GM21423 (cell line): ENCODE data around the gene FAM181B.
"Not testable (repeated sequence)": the region's sequence is repeated elsewhere in the genome, so short reads cannot be mapped to it uniquely, and the experiment has no call there.

Experiments used
- ATAC-seq: cut with Tn5 transposase; IDR thresholded peaks from one replicate; pipeline ENCODE4 v1.9.1; 2021; ENCODE audit warnings: mild to moderate bottlenecking, moderate library complexity; ENCODE audit not compliant: unreplicated experiment

FAM181B gene

DNA sequence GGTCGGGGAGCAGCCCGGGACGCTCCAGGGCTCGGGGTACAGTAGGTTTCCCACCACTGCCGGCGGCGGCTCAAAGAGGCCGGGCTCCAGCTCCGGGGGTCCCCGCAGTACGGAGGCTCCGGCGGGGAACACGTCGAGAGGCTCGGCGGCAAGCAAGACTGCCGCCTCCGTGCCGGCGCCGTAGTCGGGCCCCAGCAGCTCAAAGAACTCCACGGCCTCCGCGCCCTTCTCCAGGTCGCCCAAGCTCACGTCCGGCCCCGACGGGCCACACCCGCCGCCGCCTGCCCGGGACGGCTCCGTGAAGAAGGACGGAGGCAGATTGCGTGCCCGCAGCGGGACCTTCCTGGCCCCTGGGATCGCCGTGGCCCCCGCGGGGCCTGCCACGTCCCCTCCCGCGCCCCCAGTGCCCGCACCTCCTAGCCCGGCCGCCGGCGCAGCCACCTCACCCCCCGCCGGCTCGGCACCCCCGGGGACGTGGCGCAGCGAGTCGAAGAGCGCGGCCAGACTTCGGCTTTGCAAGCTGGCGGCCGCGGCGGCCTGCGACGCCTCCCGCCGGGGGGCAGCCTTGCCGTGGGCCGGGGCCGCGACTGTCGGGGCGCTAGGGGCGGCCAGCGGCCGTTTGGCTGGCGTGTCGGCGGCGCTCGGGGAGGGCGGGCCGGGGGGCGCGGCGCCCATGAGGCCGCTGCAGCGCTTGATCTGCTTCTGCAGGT lies 775 bp downstream of the FAM181B start:
- ATAC-seq, result no peak

GRCh38 chr11:82732348-82732733 lies 1.3 kb downstream of the FAM181B start:
- ATAC-seq, result no peak

DNA sequence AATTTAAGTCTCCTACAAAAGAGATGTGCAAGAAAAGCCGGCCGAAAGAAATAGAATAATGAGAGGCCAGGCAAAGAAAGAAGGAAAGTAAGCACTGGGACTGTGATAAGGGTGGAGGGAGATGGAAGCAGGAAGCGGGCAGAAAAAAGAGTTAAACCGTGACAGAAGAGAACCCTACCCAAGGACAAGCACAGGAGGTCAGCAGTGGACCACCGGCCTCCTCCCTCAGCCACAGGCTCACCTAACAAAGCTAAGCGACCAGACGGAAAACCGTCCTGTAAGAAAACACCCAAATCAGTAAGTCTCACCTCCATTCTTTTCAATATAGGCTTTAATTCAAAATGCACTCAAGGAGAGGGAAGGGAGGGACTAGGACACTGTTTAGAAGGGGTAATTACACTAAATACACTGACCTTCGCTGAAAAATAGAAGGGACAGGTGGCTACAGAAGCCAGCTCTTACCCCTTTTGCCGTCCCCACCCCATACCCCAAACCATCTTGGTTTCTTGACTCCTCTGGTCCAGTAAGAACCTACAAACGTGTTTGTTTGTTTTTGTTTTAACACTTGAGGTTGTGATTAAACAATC lies 1.9 kb downstream of the FAM181B start:
- ATAC-seq, result no peak

DNA sequence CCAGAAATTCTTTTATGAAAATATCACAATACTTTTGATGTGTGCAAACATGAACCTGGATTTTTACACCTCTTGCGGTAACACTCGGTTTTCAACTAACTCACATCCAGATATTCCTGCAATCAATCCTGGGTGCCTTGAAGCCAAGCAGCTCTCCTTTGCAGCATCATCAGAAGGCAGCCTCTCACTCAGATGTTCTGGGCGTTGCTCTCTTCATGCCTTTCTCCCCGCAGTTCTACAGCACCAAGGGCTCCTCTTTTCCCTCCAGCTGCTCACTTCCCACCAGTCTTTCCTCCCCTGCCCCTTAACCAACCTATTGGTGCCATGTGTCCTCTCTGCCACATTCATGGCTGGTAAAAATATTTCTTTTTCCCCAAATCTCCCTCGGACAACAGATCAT lies 2.9 kb downstream of the FAM181B start:
- ATAC-seq, result no peak

- no peak for ATAC-seq
Measured at GRCh38 chr11:82730286-82730685, 3.4 kb downstream of the FAM181B start.

DNA sequence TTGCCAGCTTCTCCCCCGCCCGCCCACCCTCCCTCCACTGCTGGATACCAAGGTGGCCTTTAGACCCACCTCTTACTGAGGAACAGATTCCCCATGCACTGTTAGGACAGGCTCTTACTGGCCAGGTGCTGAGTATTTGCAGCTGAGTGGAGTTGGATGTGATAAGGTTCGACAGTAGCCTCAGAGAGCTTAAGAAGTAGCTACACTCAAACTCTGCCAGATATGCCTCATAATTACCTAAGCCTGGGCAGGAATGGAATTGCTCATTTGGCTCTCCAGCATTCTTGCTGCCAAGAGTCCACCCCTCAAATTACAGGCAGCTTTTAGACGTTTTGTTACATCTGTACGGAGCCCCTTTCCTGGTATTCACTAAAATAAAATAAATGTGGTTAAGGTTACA lies 9.6 kb downstream of the FAM181B start:
- ATAC-seq, result no peak

DNA sequence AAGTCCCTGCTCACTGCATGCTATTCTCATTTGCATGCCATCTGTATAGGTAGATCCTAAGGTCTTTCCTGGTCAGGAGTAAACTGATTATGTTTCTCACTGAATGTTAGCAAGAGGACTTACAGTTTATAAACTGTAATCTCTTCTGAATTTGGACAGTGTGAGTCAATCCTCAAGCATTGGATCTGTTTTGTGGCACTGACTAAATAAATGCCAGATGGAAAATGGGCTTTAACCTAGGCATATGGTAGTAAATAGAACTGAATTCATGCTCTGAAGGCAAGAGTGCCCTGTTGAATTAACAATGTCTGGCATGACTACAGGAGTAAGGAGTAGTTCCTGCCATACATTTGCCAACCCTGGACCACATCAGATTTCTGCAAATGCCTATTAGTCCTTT lies 11.4 kb downstream of the FAM181B start:
- ATAC-seq, result no peak

GRCh38 chr11:82720267-82721065 lies 13.2 kb downstream of the FAM181B start:
- ATAC-seq, result no peak

GRCh38 chr11:82719361-82720105 lies 14.1 kb downstream of the FAM181B start:
- ATAC-seq, result no peak

GRCh38 chr11:82718821-82719220 lies 14.8 kb downstream of the FAM181B start:
- no peak for ATAC-seq

DNA sequence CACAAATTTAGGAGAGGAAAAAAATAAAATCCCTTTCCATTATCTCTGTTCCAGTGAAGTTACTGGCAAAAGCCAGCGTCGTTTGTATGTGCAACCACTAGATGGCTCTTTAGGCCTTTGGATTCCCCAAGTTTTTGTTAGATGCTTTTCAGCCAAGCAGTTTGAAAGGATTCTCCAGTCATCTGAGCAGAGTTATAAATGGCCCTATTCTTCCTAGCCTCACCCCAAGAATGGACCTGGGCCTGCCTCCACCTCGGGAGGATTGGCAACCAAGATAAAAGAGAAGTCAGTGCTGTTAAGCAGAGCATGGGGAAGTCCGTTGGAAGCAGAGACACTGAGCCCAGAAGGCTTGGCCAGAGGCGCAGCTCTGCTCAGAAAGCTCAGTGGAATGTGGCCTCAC lies 15.4 kb downstream of the FAM181B start:
- ATAC-seq, result no peak

GRCh38 chr11:82714346-82715174 lies 19.1 kb downstream of the FAM181B start:
- ATAC-seq, result no peak

DNA sequence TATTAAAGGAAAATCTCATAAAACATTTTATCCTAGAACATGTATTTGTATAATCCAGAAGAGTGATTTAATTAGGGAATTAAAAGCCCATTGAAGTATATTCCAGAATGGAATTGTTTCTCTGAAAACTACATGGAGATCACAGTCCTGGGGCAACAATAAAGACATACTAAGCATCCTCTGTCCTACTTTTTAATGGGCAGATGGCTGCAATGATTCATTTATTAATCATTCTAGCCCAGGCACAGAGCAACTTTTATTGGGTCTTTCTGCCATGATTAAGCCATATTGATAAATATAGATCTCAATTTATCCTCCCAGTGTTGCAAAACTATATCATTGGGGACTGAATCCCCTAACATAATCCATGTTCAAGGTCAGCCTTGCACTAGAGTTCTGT lies 22.0 kb downstream of the FAM181B start:
- no peak for ATAC-seq

GRCh38 chr11:82703796-82704195 lies 29.9 kb downstream of the FAM181B start:
- no peak for ATAC-seq

GRCh38 chr11:82703226-82703625 lies 30.4 kb downstream of the FAM181B start:
- ATAC-seq, result no peak

DNA sequence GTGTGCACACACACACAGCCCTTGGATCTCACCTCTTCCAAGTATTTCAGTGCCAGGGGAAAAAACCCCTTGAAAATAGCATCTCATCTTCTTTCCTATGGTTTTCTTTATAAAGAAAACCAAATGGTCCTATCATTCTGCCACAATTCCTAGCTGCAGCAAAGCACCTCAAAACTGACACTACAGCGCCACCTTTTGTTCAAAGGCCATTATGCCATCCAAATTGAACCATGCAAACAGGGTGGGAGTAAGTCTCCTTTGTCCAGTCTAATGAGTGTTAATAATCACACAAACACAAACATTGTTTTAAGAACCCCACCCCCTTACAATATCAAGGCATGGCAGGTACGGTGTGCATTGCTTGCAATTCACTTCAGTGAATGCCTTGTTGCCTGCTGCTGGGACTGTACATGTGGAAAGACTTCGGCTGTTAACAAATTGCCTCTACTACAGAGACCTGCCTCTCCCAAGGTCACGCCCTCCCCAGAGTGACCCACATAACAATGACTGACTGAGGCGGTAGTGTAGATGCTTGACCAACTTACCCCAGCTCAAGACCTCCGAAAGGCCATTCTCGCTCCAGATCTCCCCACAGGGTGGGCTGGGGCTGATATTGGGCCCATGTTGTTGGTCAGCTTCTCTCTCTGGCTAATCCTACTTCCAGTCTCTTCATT lies 31.7 kb downstream of the FAM181B start:
- no peak for ATAC-seq

GRCh38 chr11:82698576-82699352 lies 34.9 kb downstream of the FAM181B start:
- ATAC-seq, result no peak

DNA sequence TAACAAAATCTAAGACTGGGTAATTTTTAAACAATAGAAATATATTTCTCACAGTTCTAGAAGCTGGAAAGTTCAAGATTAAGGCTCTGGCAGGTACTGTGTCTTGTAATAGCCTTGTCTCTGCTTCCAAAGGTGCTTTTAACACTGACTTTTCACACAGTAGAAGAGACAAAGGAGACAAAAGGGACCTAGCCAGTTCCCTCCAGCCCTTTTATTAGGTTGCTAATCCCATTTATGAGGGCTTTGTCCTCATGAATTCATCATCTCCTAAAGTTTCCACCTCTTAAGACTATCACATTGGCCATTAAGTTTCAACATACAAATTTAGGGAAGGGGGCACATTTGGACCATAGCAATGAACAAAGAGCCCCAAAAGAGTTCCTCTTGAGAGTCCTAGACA lies 40.7 kb downstream of the FAM181B start:
- ATAC-seq, result no peak

DNA sequence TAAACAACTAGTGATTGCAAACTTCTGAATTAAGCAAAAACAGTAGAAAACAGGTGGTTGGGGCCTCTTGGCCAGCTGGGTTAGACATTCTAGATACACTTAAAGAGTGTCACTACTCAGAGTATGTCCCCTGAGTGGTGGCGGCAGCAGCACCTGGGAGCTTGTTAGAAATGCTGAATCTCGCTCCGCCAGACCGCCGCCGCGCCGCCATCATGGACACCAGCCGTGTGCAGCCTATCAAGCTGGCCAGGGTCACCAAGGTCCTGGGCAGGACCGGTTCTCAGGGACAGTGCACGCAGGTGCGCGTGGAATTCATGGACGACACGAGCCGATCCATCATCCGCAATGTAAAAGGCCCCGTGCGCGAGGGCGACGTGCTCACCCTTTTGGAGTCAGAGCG lies 44.3 kb downstream of the FAM181B start:
- not testable (repeated sequence) for ATAC-seq
